ENCODE data around the gene TMEM202.
"Not testable (repeated sequence)": the region's sequence is repeated elsewhere in the genome, so short reads cannot be mapped to it uniquely, and the experiment has no call there.

The TMEM202 gene

DNA sequence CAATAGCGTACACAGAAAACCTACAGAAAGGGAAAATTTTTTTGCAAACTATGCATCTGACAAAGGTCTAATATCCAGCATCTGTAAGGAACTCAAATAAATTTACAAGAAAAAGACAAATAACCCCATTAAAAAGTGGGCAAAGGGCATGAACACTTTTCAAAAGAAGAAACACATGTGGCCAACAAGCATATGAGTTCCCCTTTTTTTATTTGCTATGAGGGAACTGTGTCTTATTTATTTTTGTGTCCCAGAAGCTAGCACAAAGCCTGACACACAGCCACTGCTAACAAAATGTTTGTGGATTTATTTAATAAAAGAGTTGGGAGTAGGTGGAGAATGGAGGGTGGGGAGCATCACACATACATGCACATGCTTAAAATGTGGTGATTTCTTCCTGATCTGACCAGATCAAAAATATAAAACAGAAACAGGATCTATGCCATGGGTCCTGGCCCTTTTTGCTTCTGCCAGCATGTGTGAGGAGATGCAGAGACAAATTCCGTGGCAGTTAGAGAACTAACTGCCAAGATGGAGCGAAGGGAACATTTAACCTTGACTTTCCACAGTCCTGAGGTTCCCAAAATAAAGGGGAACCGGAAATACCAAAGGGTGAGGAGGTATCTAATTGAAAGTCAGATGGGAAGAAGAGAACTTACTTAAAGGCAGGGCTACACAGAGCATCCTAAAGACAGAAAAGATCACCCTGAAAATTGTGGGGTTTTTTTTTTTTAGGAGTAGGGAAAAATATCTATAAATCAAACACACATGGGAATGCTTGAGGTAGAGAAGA is at the start of gene TMEM202:
TSS of gene TMEM202 (plus strand) at position 510 of the 793 bp plus-strand sequence. CDS start at position 532, 22 bp downstream.
- no peak for DNase-seq
- intact Hi-C loops (cut with DNase I): no loop called here

DNA sequence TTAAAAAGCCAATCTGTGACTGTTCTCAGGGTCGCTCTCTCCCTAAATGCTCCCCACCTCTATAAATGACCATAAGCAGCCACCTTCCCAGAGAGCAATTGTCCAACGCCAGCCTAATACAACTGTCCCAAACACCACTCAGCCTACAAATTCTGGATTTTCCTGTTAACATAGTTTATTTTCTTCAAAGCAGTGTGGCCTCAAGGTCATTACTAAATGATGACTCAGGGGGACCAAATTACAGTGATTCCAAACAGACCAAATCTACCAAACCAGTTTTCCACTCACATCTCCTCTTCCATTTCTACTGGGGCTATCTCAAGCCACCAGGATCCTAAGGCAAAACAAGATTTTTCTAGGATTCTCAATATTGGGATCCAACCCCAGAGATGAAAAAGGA is 44.8 kb upstream of the TMEM202 start:
- no peak for DNase-seq
- intact Hi-C loops (cut with DNase I): no loop called here

GRCh38 chr15:72354496-72354895 is 43.6 kb upstream of the TMEM202 start:
- no peak for DNase-seq
- intact Hi-C loops (cut with DNase I): no loop called here

DNA sequence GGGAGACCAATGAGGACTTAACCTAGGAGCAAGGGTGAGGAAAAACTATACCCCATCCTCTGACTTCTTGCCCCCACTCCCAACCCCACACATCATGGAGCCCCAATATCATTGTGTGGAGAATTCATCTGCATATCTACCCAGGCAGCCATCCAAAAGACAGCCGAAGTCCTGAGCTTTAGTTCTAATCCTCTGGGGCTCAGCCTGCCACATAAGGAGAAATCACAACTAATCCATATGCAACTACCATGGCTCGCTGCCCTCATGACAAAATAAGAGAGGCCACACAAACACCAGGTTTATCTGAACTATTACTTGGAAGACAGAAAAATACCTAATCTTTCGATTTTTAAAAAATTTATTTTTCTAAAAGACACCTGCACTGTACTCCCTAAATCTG is 40.0 kb upstream of the TMEM202 start:
- DNase-seq: no peak
- intact Hi-C loops (cut with DNase I): no loop called here

GRCh38 chr15:72358650-72359171 is 39.4 kb upstream of the TMEM202 start:
- peak in 8 of 10 donors; percentile 53 to 93 (median 72) for DNase-seq
- intact Hi-C loops (cut with DNase I): no loop called here

DNA sequence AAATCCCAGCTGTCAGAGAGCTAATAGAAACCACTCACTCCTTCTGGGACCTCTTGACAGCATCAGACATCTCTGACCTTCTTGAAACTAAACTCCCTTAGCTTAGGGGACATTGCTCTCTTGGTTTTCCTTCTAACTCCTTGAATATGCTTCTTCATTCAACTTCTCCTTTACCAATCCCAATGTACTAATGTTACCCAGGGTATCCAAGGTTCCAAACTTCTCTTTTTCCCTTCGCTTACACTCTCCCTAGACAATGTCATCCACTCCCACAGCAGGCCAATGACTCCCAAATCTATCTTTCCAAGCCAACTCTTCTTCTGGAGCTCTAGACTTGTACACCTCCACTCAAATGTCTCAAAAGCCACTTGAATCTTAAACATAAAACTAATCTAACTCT is 36.9 kb upstream of the TMEM202 start:
- intact Hi-C loops (cut with DNase I): no loop called here
- DNase-seq: no peak

- intact Hi-C loops (cut with DNase I): no loop called here
- no peak for DNase-seq
Observed at GRCh38 chr15:72365844-72366243, 32.3 kb upstream of the TMEM202 start.

DNA sequence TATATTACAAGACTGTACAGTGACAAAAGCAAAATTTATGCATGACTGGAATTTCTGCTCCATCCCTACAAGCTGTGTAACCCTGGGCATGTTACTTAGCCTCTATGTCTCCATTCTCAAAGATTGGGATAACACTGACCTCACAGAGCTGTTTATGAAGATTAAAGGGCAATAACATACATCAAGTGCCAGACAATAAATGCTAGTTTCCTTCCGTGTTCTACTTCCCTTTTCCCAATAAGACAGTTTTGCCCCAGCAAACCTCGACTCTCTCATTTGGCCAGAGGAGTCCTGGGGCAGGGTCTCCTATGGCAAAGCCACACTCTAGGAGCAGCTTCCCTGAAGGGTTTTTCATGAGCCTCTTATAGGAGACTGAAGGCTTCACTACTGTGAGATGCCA is 29.8 kb upstream of the TMEM202 start:
- DNase-seq: no peak

DNA sequence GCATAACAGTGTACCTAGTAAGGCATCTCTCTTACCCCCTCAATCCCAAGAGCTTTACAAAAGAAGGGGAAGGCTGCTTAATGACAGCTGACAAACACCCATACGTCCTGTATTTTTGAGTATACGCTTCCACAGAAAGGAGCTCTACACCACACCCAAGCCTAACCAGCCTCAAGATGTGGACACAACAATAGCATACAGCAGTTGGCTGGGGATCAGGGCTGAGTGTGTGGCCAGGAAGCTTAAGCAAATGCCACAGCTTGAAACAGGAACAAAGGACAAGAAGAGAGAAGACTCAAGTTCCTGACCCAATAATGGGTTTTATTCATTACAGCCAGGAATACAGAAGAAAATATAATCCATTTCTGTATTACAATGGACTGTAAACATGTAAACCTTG is 29.2 kb upstream of the TMEM202 start:
- intact Hi-C loops (cut with DNase I): no loop called here
- DNase-seq: no peak

More for the DNA sequence above, 29.8 kb upstream of the TMEM202 start:
- intact Hi-C loops (cut with DNase I): no loop called here

- intact Hi-C loops (cut with DNase I): loop anchor here (10.0 kb wide), 1 partner anchor 135 kb away; the partner anchor contains the start of gene PKM
- DNase-seq: no peak
Observed at GRCh38 chr15:72369964-72370363, 28.1 kb upstream of the TMEM202 start.

DNA sequence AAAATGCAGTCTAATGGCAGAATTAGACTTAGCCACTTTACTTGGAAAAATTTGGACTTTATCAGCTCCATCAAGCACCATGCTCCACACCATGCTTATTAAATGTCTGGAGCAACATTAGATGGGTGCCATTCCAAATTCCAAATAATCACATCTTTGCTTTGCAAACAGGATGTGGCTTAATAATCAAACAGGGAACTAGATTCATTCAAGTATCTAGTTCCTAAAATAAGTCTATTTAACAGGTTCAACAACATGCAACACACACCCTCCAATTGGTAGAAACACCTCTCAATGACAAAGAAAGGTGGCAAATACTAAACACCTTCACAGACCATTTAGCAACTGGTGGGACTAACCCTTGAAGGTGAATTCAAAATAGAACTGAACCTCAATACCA is 25.7 kb upstream of the TMEM202 start:
- intact Hi-C loops (cut with DNase I): loop anchor here (10.0 kb wide), 1 partner anchor 138 kb away; the partner anchor contains the start of gene PKM
- no peak for DNase-seq

DNA sequence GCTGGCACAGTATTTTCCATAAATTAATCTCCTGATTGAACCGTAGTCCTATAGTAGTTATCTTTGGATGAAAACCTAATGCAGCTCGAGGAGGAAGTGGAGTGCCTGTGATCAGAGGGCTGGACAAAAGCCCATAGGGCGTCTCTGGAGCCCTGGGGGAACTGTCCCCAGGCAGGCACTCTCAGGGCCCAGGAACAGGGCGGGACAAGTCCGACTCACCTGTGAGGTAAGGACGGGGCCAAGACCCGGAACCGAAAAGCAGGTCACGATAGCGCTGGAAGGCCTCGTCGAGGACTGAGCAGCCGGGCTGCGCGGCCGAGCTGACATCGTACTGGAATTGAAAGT is 22.6 kb upstream of the TMEM202 start:
- intact Hi-C loops (cut with DNase I): loop anchor here (2.0 to 10.0 kb wide), 2 partner anchors 97 to 141 kb away; partner anchors contain the start of gene PKM
- peak in 1 of 10 donors; percentile 87 for DNase-seq

- peak; percentile 90 to 100 (median 96) for DNase-seq
- intact Hi-C loops (cut with DNase I): loop anchor here (2.0 to 10.0 kb wide), 2 partner anchors 97 to 141 kb away; partner anchors contain the start of gene PKM
Observed at GRCh38 chr15:72375846-72376581, 22.1 kb upstream of the TMEM202 start, which contains the start of gene HEXA. Gene HEXA, minus strand, starts transcription at chr15:72376014. Its CDS starts 42 bp downstream, at chr15:72375972.

GRCh38 chr15:72377331-72377730 is 20.8 kb upstream of the TMEM202 start:
- intact Hi-C loops (cut with DNase I): loop anchor here (10.0 kb wide), 1 partner anchor 143 kb away; the partner anchor contains the start of gene PKM

GRCh38 chr15:72379106-72379505 is 19.0 kb upstream of the TMEM202 start:
- intact Hi-C loops (cut with DNase I): loop anchor here (10.0 kb wide), 1 partner anchor 144 kb away; the partner anchor contains the start of gene PKM

More at GRCh38 chr15:72377331-72377730, 20.8 kb upstream of the TMEM202 start:
- no peak for DNase-seq

GRCh38 chr15:72379856-72380430 is 18.2 kb upstream of the TMEM202 start:
- DNase-seq: no peak
- intact Hi-C loops (cut with DNase I): loop anchor here (10.0 kb wide), 1 partner anchor 145 kb away; the partner anchor contains the start of gene PKM

More at GRCh38 chr15:72379106-72379505, 19.0 kb upstream of the TMEM202 start:
- not testable (repeated sequence) for DNase-seq

DNA sequence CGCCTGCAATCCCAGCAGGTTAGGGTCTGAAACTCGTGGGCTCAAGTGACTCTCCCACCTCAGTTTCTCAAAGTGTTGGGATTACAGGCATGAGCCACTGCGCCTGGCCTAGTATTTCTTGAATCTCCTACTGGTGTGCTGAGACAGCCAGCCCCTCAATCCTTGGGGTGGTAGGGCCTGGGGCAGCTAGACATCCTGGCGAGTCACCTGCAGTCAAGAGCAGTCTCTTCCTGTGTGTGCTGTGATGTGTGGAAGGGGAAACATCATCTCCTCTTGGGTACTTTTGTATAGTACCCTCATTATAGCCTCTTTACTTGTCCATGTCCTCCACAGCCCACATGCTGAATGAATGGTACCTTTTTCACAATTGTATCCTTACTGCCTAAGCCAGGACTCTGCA is 17.4 kb upstream of the TMEM202 start:
- no peak for DNase-seq
- intact Hi-C loops (cut with DNase I): no loop called here

GRCh38 chr15:72382146-72382545 is 16.0 kb upstream of the TMEM202 start:
- intact Hi-C loops (cut with DNase I): no loop called here
- DNase-seq: no peak

GRCh38 chr15:72387741-72388140 is 10.4 kb upstream of the TMEM202 start:
- DNase-seq: no peak
- intact Hi-C loops (cut with DNase I): no loop called here

DNA sequence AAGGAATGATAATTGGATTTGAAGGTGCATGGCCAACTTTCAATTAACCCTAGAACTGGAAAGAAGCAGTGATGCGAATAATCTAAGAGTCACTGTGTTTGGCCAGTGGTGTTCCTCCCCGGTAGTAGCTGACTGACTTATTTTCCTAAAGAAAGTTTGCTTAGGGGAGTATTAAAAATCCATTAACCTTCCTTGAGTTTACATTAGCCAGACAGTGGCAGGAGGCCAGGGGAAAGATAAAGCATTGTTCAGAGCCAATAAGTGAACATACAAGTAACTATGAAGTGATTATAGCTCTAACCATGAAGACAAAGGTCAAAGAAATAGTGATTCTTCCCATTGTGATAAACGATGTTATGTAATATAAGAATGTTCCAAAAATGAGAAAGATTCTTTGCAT is 8.9 kb upstream of the TMEM202 start:
- intact Hi-C loops (cut with DNase I): no loop called here
- no peak for DNase-seq
